PC-3 (cell line): Measurements from ENCODE around the gene ZNF14.
"Not testable (repeated sequence)": the region's sequence is repeated elsewhere in the genome, so short reads cannot be mapped to it uniquely, and the experiment has no call there.

Source experiments
- EZH2phosphoT487 ChIP-seq: fragments of 300-600 bp; sonication (generic); IDR thresholded peaks from 2 replicates; pipeline ENCODE4 v1.6.1; 2018; ENCODE audit warnings: mild to moderate bottlenecking, antibody characterized with exemption, low read length, borderline replicate concordance
- TF ChIP-seq, protein P1 (sequence below): fragments of 300-600 bp; sonication (generic); conservative IDR thresholded peaks from 2 replicates; pipeline ENCODE4 v1.5.1; 2017; ENCODE audit warnings: antibody characterized with exemption, low read depth, mild to moderate bottlenecking, low read length

DNA sequence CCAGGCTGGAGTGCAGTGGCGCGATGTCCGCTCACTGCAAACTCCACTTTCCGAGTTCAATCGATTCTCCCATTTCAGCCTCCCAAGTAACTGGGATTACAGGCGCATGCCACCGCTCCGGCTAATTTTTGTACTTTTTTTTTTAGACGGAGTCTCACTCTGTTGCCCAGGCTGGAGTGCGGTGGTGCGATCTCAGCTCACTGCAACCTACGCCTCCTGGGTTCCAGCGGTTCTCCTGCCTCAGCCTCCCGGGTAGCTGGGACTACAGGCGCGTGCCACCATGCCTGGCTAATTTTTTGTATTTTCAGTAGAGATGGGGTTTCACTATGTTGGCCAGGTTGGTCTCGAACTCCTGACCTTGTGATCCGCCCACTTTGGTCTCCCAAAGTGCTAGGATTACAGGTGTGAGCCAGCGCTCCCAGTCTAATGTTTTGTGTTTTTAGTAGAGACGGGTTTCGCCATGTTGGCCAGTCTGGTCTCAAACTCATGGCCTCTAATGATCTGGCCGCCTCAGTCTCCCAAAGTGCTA lies 67.4 kb downstream of the ZNF14 start:
- TF ChIP-seq, protein P1, sequence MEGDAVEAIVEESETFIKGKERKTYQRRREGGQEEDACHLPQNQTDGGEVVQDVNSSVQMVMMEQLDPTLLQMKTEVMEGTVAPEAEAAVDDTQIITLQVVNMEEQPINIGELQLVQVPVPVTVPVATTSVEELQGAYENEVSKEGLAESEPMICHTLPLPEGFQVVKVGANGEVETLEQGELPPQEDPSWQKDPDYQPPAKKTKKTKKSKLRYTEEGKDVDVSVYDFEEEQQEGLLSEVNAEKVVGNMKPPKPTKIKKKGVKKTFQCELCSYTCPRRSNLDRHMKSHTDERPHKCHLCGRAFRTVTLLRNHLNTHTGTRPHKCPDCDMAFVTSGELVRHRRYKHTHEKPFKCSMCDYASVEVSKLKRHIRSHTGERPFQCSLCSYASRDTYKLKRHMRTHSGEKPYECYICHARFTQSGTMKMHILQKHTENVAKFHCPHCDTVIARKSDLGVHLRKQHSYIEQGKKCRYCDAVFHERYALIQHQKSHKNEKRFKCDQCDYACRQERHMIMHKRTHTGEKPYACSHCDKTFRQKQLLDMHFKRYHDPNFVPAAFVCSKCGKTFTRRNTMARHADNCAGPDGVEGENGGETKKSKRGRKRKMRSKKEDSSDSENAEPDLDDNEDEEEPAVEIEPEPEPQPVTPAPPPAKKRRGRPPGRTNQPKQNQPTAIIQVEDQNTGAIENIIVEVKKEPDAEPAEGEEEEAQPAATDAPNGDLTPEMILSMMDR, result not testable (repeated sequence)
- TF ChIP-seq EZH2phosphoT487, result not testable (repeated sequence)
